ENCODE results near the gene GFRA4. TPM values are rescaled to one million over a fixed set of nuclear protein-coding genes. Genes with fewer than 3 reads are reported as not detected.

GFRA4 gene
- total RNA-seq, 1 experiment from 2014 or later: not detected

GRCh38 chr20:3614466-3614865, 48.7 kb downstream of the GFRA4 start:
- Histone ChIP-seq H3K9ac (ENCODE audit: low read length) (no peak overlapping the region), H3F3A (ENCODE audit: low read length, unreplicated experiment) (no peaks in the 10 kb centered on the region), H3K27me3 (ENCODE audit: low read length) (no peaks in the 10 kb centered on the region), H3K27ac (ENCODE audit: low read length) (no peak overlapping the region), H3K36me3 (ENCODE audit: low read depth, low read length) (no peaks in the 10 kb centered on the region; the same call in 1 of the 2 replicates), H3K9me2 (replicated peaks; ENCODE audit: low read length) (no peaks in the 10 kb centered on the region), H3K9me3 (ENCODE audit: low read length) (no peaks in the 10 kb centered on the region), H3K79me2 (ENCODE audit: low read length) (no peaks in the 10 kb centered on the region), H3K4me1 (ENCODE audit: insufficient read depth, low read length) (peaks cover 24% of the 10 kb centered on the region), H2AFZ (ENCODE audit: low read length) (0 out of 2 replicates have a peak overlapping the region, but pooled peaks have one; percentile 33), H3K4me2 (ENCODE audit: low read length) (peak overlapping the region; percentile 13), H3K4me3 (ENCODE audit: low read length) (no peak overlapping the region), H4K20me1 (ENCODE audit: low read length) (no peaks in the 10 kb centered on the region)
- no peak for TF ChIP-seq EZH2 (IDR thresholded peaks at IDR 0.05; ENCODE audit: low read length, unreplicated experiment)
- TF ChIP-seq, protein P1, sequence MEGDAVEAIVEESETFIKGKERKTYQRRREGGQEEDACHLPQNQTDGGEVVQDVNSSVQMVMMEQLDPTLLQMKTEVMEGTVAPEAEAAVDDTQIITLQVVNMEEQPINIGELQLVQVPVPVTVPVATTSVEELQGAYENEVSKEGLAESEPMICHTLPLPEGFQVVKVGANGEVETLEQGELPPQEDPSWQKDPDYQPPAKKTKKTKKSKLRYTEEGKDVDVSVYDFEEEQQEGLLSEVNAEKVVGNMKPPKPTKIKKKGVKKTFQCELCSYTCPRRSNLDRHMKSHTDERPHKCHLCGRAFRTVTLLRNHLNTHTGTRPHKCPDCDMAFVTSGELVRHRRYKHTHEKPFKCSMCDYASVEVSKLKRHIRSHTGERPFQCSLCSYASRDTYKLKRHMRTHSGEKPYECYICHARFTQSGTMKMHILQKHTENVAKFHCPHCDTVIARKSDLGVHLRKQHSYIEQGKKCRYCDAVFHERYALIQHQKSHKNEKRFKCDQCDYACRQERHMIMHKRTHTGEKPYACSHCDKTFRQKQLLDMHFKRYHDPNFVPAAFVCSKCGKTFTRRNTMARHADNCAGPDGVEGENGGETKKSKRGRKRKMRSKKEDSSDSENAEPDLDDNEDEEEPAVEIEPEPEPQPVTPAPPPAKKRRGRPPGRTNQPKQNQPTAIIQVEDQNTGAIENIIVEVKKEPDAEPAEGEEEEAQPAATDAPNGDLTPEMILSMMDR (conservative IDR thresholded peaks at IDR 0.05; ENCODE audit: low read depth, low read length): no peak
- TF ChIP-seq EZH2phosphoT487 (IDR thresholded peaks at IDR 0.05; ENCODE audit: borderline replicate concordance, low read length): no peak
- BruUV-seq (replicated peaks): no TSS peak
- intact Hi-C loops (cut with micrococcal nuclease): no loop called here
- peak; percentile 20 for DNase-seq
- ChIA-PET CTCF (no interaction called here), POLR2A (ENCODE audit: unreplicated experiment) (interaction anchor here (0.6 kb wide), 1 partner anchor 541 kb away, joined by 4 read pairs; no protein-coding TSS in a partner anchor)
- peak; percentile 42 for ATAC-seq

- Histone ChIP-seq H3K9me3 (ENCODE audit: low read length) (no peaks in the 10 kb centered on the region), H3K9ac (ENCODE audit: low read length) (no peak overlapping the region), H2AFZ (ENCODE audit: low read length) (peak overlapping the region; percentile 33; the same call in 1 of the 2 replicates), H3K4me1 (ENCODE audit: insufficient read depth, low read length) (peaks cover 24% of the 10 kb centered on the region), H4K20me1 (ENCODE audit: low read length) (no peaks in the 10 kb centered on the region), H3F3A (ENCODE audit: low read length, unreplicated experiment) (no peaks in the 10 kb centered on the region), H3K4me2 (ENCODE audit: low read length) (peak overlapping the region; percentile 13), H3K36me3 (ENCODE audit: low read depth, low read length) (no peaks in the 10 kb centered on the region; the same call in 1 of the 2 replicates), H3K4me3 (ENCODE audit: low read length) (no peak overlapping the region), H3K9me2 (replicated peaks; ENCODE audit: low read length) (no peaks in the 10 kb centered on the region), H3K27ac (ENCODE audit: low read length) (no peak overlapping the region), H3K79me2 (ENCODE audit: low read length) (no peaks in the 10 kb centered on the region), H3K27me3 (ENCODE audit: low read length) (no peaks in the 10 kb centered on the region)
- ATAC-seq: peak; percentile 10; the same call in 1 of the 2 replicates
- BruUV-seq (replicated peaks): no TSS peak
- DNase-seq: peak; percentile 27
- ChIA-PET POLR2A (ENCODE audit: unreplicated experiment) (interaction anchor here (0.6 kb wide), 1 partner anchor 541 kb away, joined by 4 read pairs; no protein-coding TSS in a partner anchor), CTCF (no interaction called here)
- intact Hi-C loops (cut with micrococcal nuclease): no loop called here
- TF ChIP-seq, protein P1 (conservative IDR thresholded peaks at IDR 0.05; ENCODE audit: low read depth, low read length): no peak
- TF ChIP-seq EZH2phosphoT487 (IDR thresholded peaks at IDR 0.05; ENCODE audit: borderline replicate concordance, low read length) (no peak), EZH2 (IDR thresholded peaks at IDR 0.05; ENCODE audit: low read length, unreplicated experiment) (no peak)
Observed at GRCh38 chr20:3613821-3614440, 49.3 kb downstream of the GFRA4 start.
